Astrocyte of the hippocampus (primary cell): ENCODE results near the gene PIK3C2B.
"Not testable (repeated sequence)": the region's sequence is repeated elsewhere in the genome, so short reads cannot be mapped to it uniquely, and the experiment has no call there.

Source experiments
- DNase-seq: peaks from one replicate; pipeline ENCODE4 v3.0.0; 2011; ENCODE audit warnings: low read depth, low spot score

The PIK3C2B gene

GRCh38 chr1:204507317-204508105, 12.9 kb upstream of the PIK3C2B start:
- DNase-seq, result peak; percentile 73

GRCh38 chr1:204506969-204507316, 12.3 kb upstream of the PIK3C2B start:
- DNase-seq, result peak; percentile 94

- DNase-seq, result peak; percentile 91
Measured at GRCh38 chr1:204506201-204506968, 11.8 kb upstream of the PIK3C2B start.

GRCh38 chr1:204505674-204506200, 11.1 kb upstream of the PIK3C2B start:
- no peak for DNase-seq

GRCh38 chr1:204503913-204504519, 9.4 kb upstream of the PIK3C2B start:
- no peak for DNase-seq

- peak; percentile 79 for DNase-seq
Measured at GRCh38 chr1:204503122-204503912, 8.7 kb upstream of the PIK3C2B start.

GRCh38 chr1:204502241-204502640, 7.6 kb upstream of the PIK3C2B start:
- no peak for DNase-seq

GRCh38 chr1:204499511-204500468, 5.2 kb upstream of the PIK3C2B start:
- no peak for DNase-seq

GRCh38 chr1:204498981-204499380, 4.4 kb upstream of the PIK3C2B start:
- no peak for DNase-seq

GRCh38 chr1:204495777-204496176, 1.2 kb upstream of the PIK3C2B start:
- DNase-seq, result no peak

- no peak for DNase-seq
Measured at GRCh38 chr1:204495078-204495753, 611 bp upstream of the PIK3C2B start.

- peak; percentile 74 for DNase-seq
Measured at GRCh38 chr1:204493984-204494280, 673 bp downstream of the PIK3C2B start.

- DNase-seq, result peak; percentile 82
Measured at GRCh38 chr1:204493145-204493983, 1.2 kb downstream of the PIK3C2B start.

GRCh38 chr1:204491655-204492054, 3.0 kb downstream of the PIK3C2B start:
- DNase-seq, result no peak

- DNase-seq, result no peak
Measured at GRCh38 chr1:204487256-204487615, 7.4 kb downstream of the PIK3C2B start.

GRCh38 chr1:204486513-204487255, 7.9 kb downstream of the PIK3C2B start:
- DNase-seq, result not testable (repeated sequence)

- DNase-seq, result no peak
Measured at GRCh38 chr1:204483791-204484190, 10.8 kb downstream of the PIK3C2B start.

GRCh38 chr1:204480515-204480914, 14.1 kb downstream of the PIK3C2B start:
- DNase-seq, result no peak
